DND-41 (cell line): ENCODE data around the gene UFSP2.

Experiments
- EZH2 ChIP-seq: IDR thresholded peaks from 3 replicates; pipeline ENCODE4 v1.6.1; 2012; ENCODE audit warnings: borderline replicate concordance, low read depth, mild to moderate bottlenecking, moderate library complexity, low read length, inconsistent platforms; ENCODE audit not compliant: severe bottlenecking
- TF ChIP-seq, protein P1 (sequence below): IDR thresholded peaks from 2 replicates; pipeline ENCODE4 v1.5.1; 2012; ENCODE audit warnings: borderline replicate concordance, low read length, moderate library complexity, mild to moderate bottlenecking; ENCODE audit not compliant: poor library complexity, severe bottlenecking; ENCODE audit errors: extremely low read depth

DNA sequence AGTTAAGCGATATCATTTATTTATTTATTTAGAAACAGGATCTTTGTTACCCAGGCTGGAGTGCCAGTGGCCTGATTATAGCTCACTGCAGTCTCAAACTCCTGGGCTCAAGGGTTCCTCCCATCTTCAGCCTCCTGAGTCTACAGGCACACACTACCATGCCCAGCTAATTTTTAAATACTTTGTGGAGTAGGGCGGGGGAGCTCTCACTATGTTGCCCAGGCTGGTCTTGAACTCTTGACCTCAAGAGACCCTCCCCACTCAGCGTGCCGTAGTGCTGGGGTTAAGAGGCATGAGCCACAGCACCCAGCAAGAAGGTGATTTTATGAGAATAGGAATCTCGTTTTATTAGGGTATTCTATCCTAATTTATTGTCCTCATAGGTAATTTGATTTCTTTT is 3.9 kb upstream of the UFSP2 start:
- TF ChIP-seq EZH2: no peak
- TF ChIP-seq, protein P1, sequence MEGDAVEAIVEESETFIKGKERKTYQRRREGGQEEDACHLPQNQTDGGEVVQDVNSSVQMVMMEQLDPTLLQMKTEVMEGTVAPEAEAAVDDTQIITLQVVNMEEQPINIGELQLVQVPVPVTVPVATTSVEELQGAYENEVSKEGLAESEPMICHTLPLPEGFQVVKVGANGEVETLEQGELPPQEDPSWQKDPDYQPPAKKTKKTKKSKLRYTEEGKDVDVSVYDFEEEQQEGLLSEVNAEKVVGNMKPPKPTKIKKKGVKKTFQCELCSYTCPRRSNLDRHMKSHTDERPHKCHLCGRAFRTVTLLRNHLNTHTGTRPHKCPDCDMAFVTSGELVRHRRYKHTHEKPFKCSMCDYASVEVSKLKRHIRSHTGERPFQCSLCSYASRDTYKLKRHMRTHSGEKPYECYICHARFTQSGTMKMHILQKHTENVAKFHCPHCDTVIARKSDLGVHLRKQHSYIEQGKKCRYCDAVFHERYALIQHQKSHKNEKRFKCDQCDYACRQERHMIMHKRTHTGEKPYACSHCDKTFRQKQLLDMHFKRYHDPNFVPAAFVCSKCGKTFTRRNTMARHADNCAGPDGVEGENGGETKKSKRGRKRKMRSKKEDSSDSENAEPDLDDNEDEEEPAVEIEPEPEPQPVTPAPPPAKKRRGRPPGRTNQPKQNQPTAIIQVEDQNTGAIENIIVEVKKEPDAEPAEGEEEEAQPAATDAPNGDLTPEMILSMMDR: no peak
